DOHH2 (cell line): ENCODE results near the gene GOLGA8J.
"Not testable (repeated sequence)": the region's sequence is repeated elsewhere in the genome, so short reads cannot be mapped to it uniquely, and the experiment has no call there.

Experiments used
- H3F3A ChIP-seq: fragments of 200-600 bp; sonication (generic), shearing (Covaris generic); 2 replicates; pipeline ENCODE4 v1.6.0; 2016; ENCODE audit warnings: antibody characterized with exemption, mild to moderate bottlenecking; ENCODE audit not compliant: control insufficient read depth, insufficient read depth
- H3K27ac ChIP-seq: fragments of 200-600 bp; sonication (generic); 2 replicates; pipeline ENCODE4 v1.5.1; 2014; ENCODE audit warnings: low read depth, mild to moderate bottlenecking, low read length, moderate library complexity
- H3K27me3 ChIP-seq: fragments of 200-600 bp; sonication (generic); 2 replicates; pipeline ENCODE4 v1.6.1; 2014; ENCODE audit warnings: mild to moderate bottlenecking, low read length, mixed read lengths; ENCODE audit not compliant: control insufficient read depth
- H3K36me3 ChIP-seq: fragments of 200-600 bp; sonication (generic); 2 replicates; pipeline ENCODE4 v1.6.1; 2014; ENCODE audit warnings: mild to moderate bottlenecking, low read length, moderate library complexity, mixed read lengths; ENCODE audit not compliant: control insufficient read depth
- H3K4me1 ChIP-seq: fragments of 200-600 bp; sonication (generic); 2 replicates; pipeline ENCODE4 v1.6.1; 2014; ENCODE audit warnings: mild to moderate bottlenecking, low read length, mixed read lengths; ENCODE audit not compliant: control insufficient read depth
- H3K4me2 ChIP-seq: fragments of 200-600 bp; sonication (generic); 2 replicates; pipeline ENCODE4 v1.6.0; 2014; ENCODE audit warnings: mild to moderate bottlenecking, low read length, moderate library complexity
- H3K4me3 ChIP-seq: fragments of 200-600 bp; sonication (generic); 2 replicates; pipeline ENCODE4 v1.5.1; 2014; ENCODE audit warnings: mild to moderate bottlenecking, low read length, mixed read lengths
- H3K79me2 ChIP-seq: fragments of 200-600 bp; sonication (generic); 2 replicates; pipeline ENCODE4 v1.6.1; 2014; ENCODE audit warnings: mild to moderate bottlenecking, low read length, mixed read lengths; ENCODE audit not compliant: control insufficient read depth
- H3K9me2 ChIP-seq: fragments of 200-600 bp; sonication (generic); replicated peaks from 2 replicates; pipeline ENCODE4 v1.6.1; 2014; ENCODE audit warnings: mild to moderate bottlenecking, low read length, mixed read lengths; ENCODE audit not compliant: control insufficient read depth
- H3K9me3 ChIP-seq: fragments of 200-600 bp; sonication (generic); 2 replicates; pipeline ENCODE4 v1.6.1; 2014; ENCODE audit warnings: antibody characterized with exemption, low read length, mixed read lengths; ENCODE audit not compliant: control insufficient read depth, insufficient read depth
- H4K20me1 ChIP-seq: fragments of 200-600 bp; sonication (generic); 2 replicates; pipeline ENCODE4 v1.6.0; 2014; ENCODE audit warnings: low read depth, mild to moderate bottlenecking, antibody characterized with exemption, low read length, moderate library complexity; ENCODE audit not compliant: control insufficient read depth, insufficient read depth
- CTCF ChIP-seq: fragments of 200-600 bp; sonication (generic); IDR thresholded peaks from one replicate; pipeline ENCODE4 v1.5.1; 2014; ENCODE audit warnings: antibody characterized with exemption, mild to moderate bottlenecking, low read depth, low read length; ENCODE audit not compliant: poor library complexity, severe bottlenecking
- EZH2phosphoT487 ChIP-seq: fragments of 200-600 bp; sonication (generic); IDR thresholded peaks from 2 replicates; pipeline ENCODE4 v1.6.1; 2017; ENCODE audit warnings: borderline replicate concordance, mild to moderate bottlenecking, antibody characterized with exemption, low read length, moderate library complexity, mixed read lengths

The GOLGA8J gene

GRCh38 chr15:30082655-30083054, at the start of gene GOLGA8J:
GOLGA8J (plus strand) TSS chr15:30082955; CDS start chr15:30083053, 98 bp downstream.
- not testable (repeated sequence) for H4K20me1 ChIP-seq, H3K9me3 ChIP-seq, H3F3A ChIP-seq, H3K4me3 ChIP-seq, H3K9me2 ChIP-seq, H3K79me2 ChIP-seq, H3K4me2 ChIP-seq, H3K4me1 ChIP-seq, H3K36me3 ChIP-seq, H3K27ac ChIP-seq, H3K27me3 ChIP-seq

GRCh38 chr15:30033211-30033610, 49.5 kb upstream of the GOLGA8J start:
- Histone ChIP-seq H3F3A (no peaks in the 10 kb centered on the region), H3K36me3 (no peaks in the 10 kb centered on the region), H3K4me1 (no peaks in the 10 kb centered on the region), H3K9me2 (no peaks in the 10 kb centered on the region), H3K79me2 (no peaks in the 10 kb centered on the region), H4K20me1 (no peaks in the 10 kb centered on the region), H3K9me3 (no peaks in the 10 kb centered on the region), H3K4me3 (no peak overlapping the region), H3K27ac (no peak overlapping the region), H3K27me3 (no peaks in the 10 kb centered on the region), H3K4me2 (no peak overlapping the region)
- no peak for TF ChIP-seq EZH2phosphoT487
- no peak for TF ChIP-seq CTCF

DNA sequence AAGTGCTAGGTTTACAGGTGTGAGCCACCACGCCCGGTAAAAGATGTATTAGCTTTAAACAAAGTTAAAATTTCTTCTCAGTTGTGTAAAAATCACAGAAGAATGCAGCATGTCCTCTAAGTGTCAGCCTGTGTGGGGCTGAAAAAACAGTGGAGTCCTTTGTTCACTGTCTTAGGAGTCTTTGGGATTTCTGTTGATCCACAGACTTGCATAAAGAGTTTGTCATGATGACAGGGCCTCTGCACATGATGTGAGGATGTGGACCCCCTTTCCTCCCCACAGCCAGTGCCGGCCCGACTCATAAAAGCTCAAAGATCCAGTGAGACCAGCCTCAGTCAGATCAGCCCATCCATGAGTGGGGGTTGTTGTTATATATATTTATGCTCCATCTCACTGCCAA, 49.0 kb upstream of the GOLGA8J start:
- H3K27me3 ChIP-seq = no peaks in the 10 kb centered on the region
- H3K4me2 ChIP-seq = no peak overlapping the region
- no peak overlapping the region for H3K4me3 ChIP-seq
- TF ChIP-seq EZH2phosphoT487 (no peak), CTCF (no peak)
- H3F3A ChIP-seq = no peaks in the 10 kb centered on the region
- H3K36me3 ChIP-seq = no peaks in the 10 kb centered on the region
- H3K79me2 ChIP-seq = no peaks in the 10 kb centered on the region
- no peaks in the 10 kb centered on the region for H3K9me3 ChIP-seq
- no peaks in the 10 kb centered on the region for H3K9me2 ChIP-seq
- H3K27ac ChIP-seq = no peak overlapping the region
- no peaks in the 10 kb centered on the region for H3K4me1 ChIP-seq
- no peaks in the 10 kb centered on the region for H4K20me1 ChIP-seq

DNA sequence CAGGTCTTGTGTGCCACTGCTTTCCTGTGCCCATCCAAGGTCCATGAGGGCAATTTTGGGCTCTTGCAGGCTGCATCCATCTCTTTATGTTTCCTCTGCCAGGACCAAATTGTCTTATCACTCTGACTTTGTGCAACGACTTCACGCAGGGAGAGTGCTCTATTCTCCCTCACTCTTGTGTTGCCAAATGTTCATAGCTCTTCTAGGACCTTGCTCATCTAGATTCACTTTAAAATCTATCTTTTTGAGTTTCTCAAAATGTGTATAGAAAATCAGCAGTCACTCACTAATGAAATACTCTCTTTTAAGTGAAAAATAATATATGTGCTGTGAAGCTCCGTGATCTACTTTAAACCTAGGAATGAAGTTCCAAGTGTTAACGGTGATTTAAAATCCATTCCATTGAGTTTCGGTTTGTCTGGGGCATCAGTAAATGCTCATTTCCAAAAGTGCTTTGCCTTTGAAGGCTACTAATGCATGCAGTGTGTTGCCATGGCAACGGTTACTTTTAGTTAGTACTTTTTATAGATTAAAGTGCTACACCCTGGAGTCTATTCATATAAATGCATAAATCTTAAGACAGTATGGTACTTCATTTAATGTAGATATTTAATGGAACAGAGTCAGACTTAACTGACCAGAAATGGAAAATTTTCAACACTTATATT, 46.6 kb upstream of the GOLGA8J start:
- Histone ChIP-seq H4K20me1 (no peaks in the 10 kb centered on the region), H3K27me3 (no peaks in the 10 kb centered on the region), H3K4me1 (no peaks in the 10 kb centered on the region), H3K36me3 (no peaks in the 10 kb centered on the region), H3K4me2 (no peak overlapping the region), H3K79me2 (no peaks in the 10 kb centered on the region), H3F3A (no peaks in the 10 kb centered on the region), H3K27ac (no peak overlapping the region), H3K4me3 (no peak overlapping the region), H3K9me2 (no peaks in the 10 kb centered on the region), H3K9me3 (no peaks in the 10 kb centered on the region)
- TF ChIP-seq EZH2phosphoT487 (no peak), CTCF (no peak)
